Kidney tubule cell (primary cell): Measurements from ENCODE around the gene CRYBG1.

Source experiments
- DNase-seq: peaks from one replicate; pipeline ENCODE4 v3.0.0-alpha.2; 2018; ENCODE audit warnings: low spot score

CRYBG1 gene

GRCh38 chr6:106419900-106420613, 59.5 kb downstream of the CRYBG1 start:
- DNase-seq = no peak

GRCh38 chr6:106421496-106421895, 61.0 kb downstream of the CRYBG1 start:
- DNase-seq = peak; percentile 21

- DNase-seq = no peak
Measured at GRCh38 chr6:106422534-106422933, 62.0 kb downstream of the CRYBG1 start.

GRCh38 chr6:106425382-106425781, 64.9 kb downstream of the CRYBG1 start:
- DNase-seq = no peak

GRCh38 chr6:106426250-106426970, 65.9 kb downstream of the CRYBG1 start:
- DNase-seq = no peak

GRCh38 chr6:106430466-106430865, 69.9 kb downstream of the CRYBG1 start:
- DNase-seq = no peak

- no peak for DNase-seq
Measured at GRCh38 chr6:106431405-106431804, 70.9 kb downstream of the CRYBG1 start.

GRCh38 chr6:106431972-106432371, 71.5 kb downstream of the CRYBG1 start:
- peak; percentile 46 for DNase-seq

- DNase-seq = no peak
Measured at GRCh38 chr6:106434530-106434929, 74.0 kb downstream of the CRYBG1 start.

GRCh38 chr6:106439459-106439858, 78.9 kb downstream of the CRYBG1 start:
- peak; percentile 57 for DNase-seq

- no peak for DNase-seq
Measured at GRCh38 chr6:106440546-106440945, 80.0 kb downstream of the CRYBG1 start.

- DNase-seq = no peak
Measured at GRCh38 chr6:106442395-106442794, 81.9 kb downstream of the CRYBG1 start.

GRCh38 chr6:106444777-106445507, 84.4 kb downstream of the CRYBG1 start:
- DNase-seq = peak; percentile 74

- DNase-seq = no peak
Measured at GRCh38 chr6:106445508-106445878, 85.0 kb downstream of the CRYBG1 start.

- peak; percentile 44 for DNase-seq
Measured at GRCh38 chr6:106446287-106446885, 85.9 kb downstream of the CRYBG1 start.

GRCh38 chr6:106446983-106447382, 86.5 kb downstream of the CRYBG1 start:
- peak; percentile 85 for DNase-seq

- DNase-seq = peak; percentile 10
Measured at GRCh38 chr6:106448000-106448426, 87.5 kb downstream of the CRYBG1 start.

- DNase-seq = no peak
Measured at GRCh38 chr6:106450653-106451052, 90.1 kb downstream of the CRYBG1 start.

GRCh38 chr6:106451439-106451838, 90.9 kb downstream of the CRYBG1 start:
- peak; percentile 53 for DNase-seq

- DNase-seq = peak; percentile 53
Measured at GRCh38 chr6:106452628-106453027, 92.1 kb downstream of the CRYBG1 start.

GRCh38 chr6:106453756-106454367, 93.3 kb downstream of the CRYBG1 start:
- no peak for DNase-seq

GRCh38 chr6:106456756-106457155, 96.2 kb downstream of the CRYBG1 start:
- DNase-seq = no peak
